Liver (tissue), 9 donors: ENCODE measurements around the gene PDE4D. TPM values are rescaled to one million over a fixed set of nuclear protein-coding genes. Genes with fewer than 3 reads are reported as not detected.

Source experiments
- DNase-seq: peaks from one replicate; pipeline ENCODE4 v3.0.0-alpha.2; 2017; ENCODE audit warnings: low spot score
- H3K27ac ChIP-seq, 2 donors: one replicate each; pipeline ENCODE4 v1.7.0; 2013; ENCODE audit warnings: inconsistent platforms in 2 of 2, low read length in 2 of 2, control low read depth in 1 of 2, low read depth in 1 of 2, mild to moderate bottlenecking in 1 of 2
- H3K27me3 ChIP-seq, 4 donors: one replicate each; pipeline versions ENCODE4 v1.6.1 to v1.7.0; 2013; ENCODE audit warnings: low read length in 3 of 4, inconsistent platforms in 1 of 4, mild to moderate bottlenecking in 1 of 4, moderate library complexity in 1 of 4; ENCODE audit not compliant: control insufficient read depth in 4 of 4, insufficient read depth in 4 of 4
- H3K36me3 ChIP-seq, 4 donors: one replicate each; pipeline versions ENCODE4 v1.6.1 to v1.7.0; 2013; ENCODE audit warnings: low read length in 3 of 4, mild to moderate bottlenecking in 3 of 4, low read depth in 1 of 4, moderate library complexity in 1 of 4; ENCODE audit not compliant: control insufficient read depth in 4 of 4, insufficient read depth in 3 of 4
- H3K4me1 ChIP-seq, 4 donors: one replicate each; pipeline versions ENCODE4 v1.6.1 to v1.7.0; 2013; ENCODE audit warnings: low read length in 3 of 4, mild to moderate bottlenecking in 3 of 4, moderate library complexity in 1 of 4; ENCODE audit not compliant: control insufficient read depth in 4 of 4, insufficient read depth in 4 of 4
- H3K4me3 ChIP-seq, 3 donors: one replicate each; pipeline versions ENCODE4 v1.6.1 to v1.7.0; 2013; ENCODE audit warnings: low read length in 3 of 3, control low read depth in 1 of 3, low read depth in 1 of 3, mild to moderate bottlenecking in 1 of 3
- H3K9ac ChIP-seq, 2 donors: one replicate each; pipeline ENCODE4 v1.7.0; 2013; ENCODE audit warnings: low read length in 2 of 2, mild to moderate bottlenecking in 2 of 2, moderate library complexity in 2 of 2, control low read depth in 1 of 2, low read depth in 1 of 2
- H3K9me3 ChIP-seq, 4 donors: one replicate each; pipeline versions ENCODE4 v1.6.1 to v1.7.0; 2013; ENCODE audit warnings: low read length in 3 of 4; ENCODE audit not compliant: control insufficient read depth in 4 of 4
- EGR1 ChIP-seq, 2 donors: IDR thresholded peaks; 2 replicates each; pipeline ENCODE4 v1.6.1; 2016 to 2018; ENCODE audit warnings: antibody characterized with exemption in 2 of 2, low read depth in 2 of 2
- FOXA2 ChIP-seq: IDR thresholded peaks from 2 replicates; pipeline ENCODE4 v1.6.1; 2016; ENCODE audit warnings: antibody characterized with exemption
- GABPA ChIP-seq, 2 donors: IDR thresholded peaks in 1 of 2; conservative IDR thresholded peaks in 1 of 2; 2 replicates each; pipeline ENCODE4 v1.6.1; 2016; ENCODE audit warnings: antibody characterized with exemption in 2 of 2, mild to moderate bottlenecking in 1 of 2, moderate library complexity in 1 of 2
- HNF4G ChIP-seq: IDR thresholded peaks from 2 replicates; pipeline ENCODE4 v1.6.1; 2016; ENCODE audit warnings: antibody characterized with exemption
- NR2F2 ChIP-seq: IDR thresholded peaks from 2 replicates; pipeline ENCODE4 v1.6.1; 2016; ENCODE audit warnings: antibody characterized with exemption
- RAD21 ChIP-seq, 2 donors: IDR thresholded peaks; 2 replicates each; pipeline ENCODE4 v1.6.1; 2016; ENCODE audit warnings: antibody characterized with exemption in 2 of 2, mild to moderate bottlenecking in 2 of 2
- SP1 ChIP-seq: IDR thresholded peaks from 2 replicates; pipeline ENCODE4 v1.6.1; 2018; ENCODE audit warnings: antibody characterized with exemption, mild to moderate bottlenecking
- TAF1 ChIP-seq: conservative IDR thresholded peaks from 2 replicates; pipeline ENCODE4 v1.6.1; 2016; ENCODE audit warnings: antibody characterized with exemption, mild to moderate bottlenecking
- YY1 ChIP-seq: IDR thresholded peaks from 2 replicates; pipeline ENCODE4 v1.6.1; 2016; ENCODE audit warnings: antibody characterized with exemption, mild to moderate bottlenecking
- WGBS: extraction: QIAGEN DNeasy Blood & Tissue Kit; methylation state at CpG from one replicate; pipeline ENCODE4 v1.1.7; 2013; 5-methylcytosine and 5-hydroxymethylcytosine counted together
- polyA plus RNA-seq, 2 donors: library from polyadenylated mRNA; stranded (reverse) in 1 of 2; unstranded in 1 of 2; fragments of 200-250 nt in 1 of 2; fragments of >200 nt in 1 of 2; fragmentation: Nextera tagmentation in 1 of 2; extraction: Ambion mirVana in 1 of 2; gene quantifications; one replicate each; pipeline versions ENCODE4 v1.2.1 to v1.2.3, GENCODE V29; 2013 to 2015
- total RNA-seq, 2 donors: library from RNA; depleted of rRNA; stranded (reverse); fragments of >200 nt; gene quantifications; one replicate each; pipeline ENCODE4 v1.2.3, GENCODE V29; 2014
- TF ChIP-seq, protein P1 (sequence below): IDR thresholded peaks from 2 replicates; pipeline ENCODE4 v1.6.1; 2016; ENCODE audit warnings: antibody characterized with exemption, mild to moderate bottlenecking
- TF ChIP-seq, protein P2 (sequence below): IDR thresholded peaks from 2 replicates; pipeline ENCODE4 v1.6.1; 2016; ENCODE audit warnings: antibody characterized with exemption
- TF ChIP-seq, protein P3 (sequence below): IDR thresholded peaks from 2 replicates; pipeline ENCODE4 v1.6.1; 2016; ENCODE audit warnings: antibody characterized with exemption
- TF ChIP-seq, protein P4 (sequence below): fragments of 150-350 bp; IDR thresholded peaks from 2 replicates; pipeline ENCODE4 v1.5.1; 2017; ENCODE audit warnings: improper control_type of control experiment, low read depth, low read length; ENCODE audit not compliant: missing input control
- donor health status: healthy.
- donor health status: healthy.
- donor health status: healthy.
- donor health status: healthy.
- donor health status: healthy.

The PDE4D gene
- total and polyA plus RNA-seq, 4 donors = 0.67 to 11.9 (median 6.5) TPM

DNA sequence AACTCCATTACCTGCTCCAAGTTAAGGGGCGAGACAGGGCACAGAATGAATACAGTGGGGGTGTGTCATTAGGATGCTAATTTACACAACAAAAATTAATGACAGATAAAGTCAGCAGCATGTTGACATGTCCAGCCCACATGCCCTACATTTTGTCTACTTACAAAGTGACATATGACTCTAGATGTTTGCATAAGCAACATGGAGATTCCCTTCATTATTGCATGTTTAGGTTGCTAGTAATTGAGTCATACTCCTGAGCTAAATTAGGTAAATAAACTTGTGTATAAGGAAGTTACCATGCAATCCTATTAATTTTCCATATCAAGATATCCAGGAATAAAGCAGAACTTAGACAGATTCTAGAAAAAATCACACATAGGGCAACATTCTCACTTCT lies 232.2 kb downstream of the PDE4D start:
- no peaks in the 10 kb centered on the region for H3K27me3 ChIP-seq
- no peak for TF ChIP-seq TAF1
- no peak for TF ChIP-seq HNF4G
- TF ChIP-seq RAD21 (IDR thresholded peaks at IDR 0.05) = no peak
- TF ChIP-seq, protein P1, sequence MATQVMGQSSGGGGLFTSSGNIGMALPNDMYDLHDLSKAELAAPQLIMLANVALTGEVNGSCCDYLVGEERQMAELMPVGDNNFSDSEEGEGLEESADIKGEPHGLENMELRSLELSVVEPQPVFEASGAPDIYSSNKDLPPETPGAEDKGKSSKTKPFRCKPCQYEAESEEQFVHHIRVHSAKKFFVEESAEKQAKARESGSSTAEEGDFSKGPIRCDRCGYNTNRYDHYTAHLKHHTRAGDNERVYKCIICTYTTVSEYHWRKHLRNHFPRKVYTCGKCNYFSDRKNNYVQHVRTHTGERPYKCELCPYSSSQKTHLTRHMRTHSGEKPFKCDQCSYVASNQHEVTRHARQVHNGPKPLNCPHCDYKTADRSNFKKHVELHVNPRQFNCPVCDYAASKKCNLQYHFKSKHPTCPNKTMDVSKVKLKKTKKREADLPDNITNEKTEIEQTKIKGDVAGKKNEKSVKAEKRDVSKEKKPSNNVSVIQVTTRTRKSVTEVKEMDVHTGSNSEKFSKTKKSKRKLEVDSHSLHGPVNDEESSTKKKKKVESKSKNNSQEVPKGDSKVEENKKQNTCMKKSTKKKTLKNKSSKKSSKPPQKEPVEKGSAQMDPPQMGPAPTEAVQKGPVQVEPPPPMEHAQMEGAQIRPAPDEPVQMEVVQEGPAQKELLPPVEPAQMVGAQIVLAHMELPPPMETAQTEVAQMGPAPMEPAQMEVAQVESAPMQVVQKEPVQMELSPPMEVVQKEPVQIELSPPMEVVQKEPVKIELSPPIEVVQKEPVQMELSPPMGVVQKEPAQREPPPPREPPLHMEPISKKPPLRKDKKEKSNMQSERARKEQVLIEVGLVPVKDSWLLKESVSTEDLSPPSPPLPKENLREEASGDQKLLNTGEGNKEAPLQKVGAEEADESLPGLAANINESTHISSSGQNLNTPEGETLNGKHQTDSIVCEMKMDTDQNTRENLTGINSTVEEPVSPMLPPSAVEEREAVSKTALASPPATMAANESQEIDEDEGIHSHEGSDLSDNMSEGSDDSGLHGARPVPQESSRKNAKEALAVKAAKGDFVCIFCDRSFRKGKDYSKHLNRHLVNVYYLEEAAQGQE = no peak
- no peak for TF ChIP-seq NR2F2
- TF ChIP-seq, protein P2, sequence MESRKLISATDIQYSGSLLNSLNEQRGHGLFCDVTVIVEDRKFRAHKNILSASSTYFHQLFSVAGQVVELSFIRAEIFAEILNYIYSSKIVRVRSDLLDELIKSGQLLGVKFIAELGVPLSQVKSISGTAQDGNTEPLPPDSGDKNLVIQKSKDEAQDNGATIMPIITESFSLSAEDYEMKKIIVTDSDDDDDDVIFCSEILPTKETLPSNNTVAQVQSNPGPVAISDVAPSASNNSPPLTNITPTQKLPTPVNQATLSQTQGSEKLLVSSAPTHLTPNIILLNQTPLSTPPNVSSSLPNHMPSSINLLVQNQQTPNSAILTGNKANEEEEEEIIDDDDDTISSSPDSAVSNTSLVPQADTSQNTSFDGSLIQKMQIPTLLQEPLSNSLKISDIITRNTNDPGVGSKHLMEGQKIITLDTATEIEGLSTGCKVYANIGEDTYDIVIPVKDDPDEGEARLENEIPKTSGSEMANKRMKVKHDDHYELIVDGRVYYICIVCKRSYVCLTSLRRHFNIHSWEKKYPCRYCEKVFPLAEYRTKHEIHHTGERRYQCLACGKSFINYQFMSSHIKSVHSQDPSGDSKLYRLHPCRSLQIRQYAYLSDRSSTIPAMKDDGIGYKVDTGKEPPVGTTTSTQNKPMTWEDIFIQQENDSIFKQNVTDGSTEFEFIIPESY = no peak
- TF ChIP-seq, protein P3, sequence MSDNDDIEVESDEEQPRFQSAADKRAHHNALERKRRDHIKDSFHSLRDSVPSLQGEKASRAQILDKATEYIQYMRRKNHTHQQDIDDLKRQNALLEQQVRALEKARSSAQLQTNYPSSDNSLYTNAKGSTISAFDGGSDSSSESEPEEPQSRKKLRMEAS = no peak
- no peak for TF ChIP-seq GABPA (IDR thresholded peaks at IDR 0.05 in 1 of 2, conservative IDR thresholded peaks at IDR 0.05 in 1 of 2)
- no peak for TF ChIP-seq FOXA2
- TF ChIP-seq EGR1 (IDR thresholded peaks at IDR 0.05; ENCODE audit: low read depth in 2 of 2) = no peak
- TF ChIP-seq YY1 = no peak
- TF ChIP-seq SP1 = no peak
- H3K9ac ChIP-seq = no peak overlapping the region
- H3K27ac ChIP-seq = peak overlapping the region in 1 of 2 donors; percentile 48
- peaks cover 1 to 18% (median 7%) of the 10 kb centered on the region in 4 donors for H3K4me1 ChIP-seq
- 94% methylated on average over 1 of the region's 1 CpG for WGBS
- H3K36me3 ChIP-seq = peaks cover 0 to 1% (median 0%) of the 10 kb centered on the region in 4 donors
- no peak overlapping the region for H3K4me3 ChIP-seq
- no peak for DNase-seq
- H3K9me3 ChIP-seq = no peaks in the 10 kb centered on the region

DNA sequence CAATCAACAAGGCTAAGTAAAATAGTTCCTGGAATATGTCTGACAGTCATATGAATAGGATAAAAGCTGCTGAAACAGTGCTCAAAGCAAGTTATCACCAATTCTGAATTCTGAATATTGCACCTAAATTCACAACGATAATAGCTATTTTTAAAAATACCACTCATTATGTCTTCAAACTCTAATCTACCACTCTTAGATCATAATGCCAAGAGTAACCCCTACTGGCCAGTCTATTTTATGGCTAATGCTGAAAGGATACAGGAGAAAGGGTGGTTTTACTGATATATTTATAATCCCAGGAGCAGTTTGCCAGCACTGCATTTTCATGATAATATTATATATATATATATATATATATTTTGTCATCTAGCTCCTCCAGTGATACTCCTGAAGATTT lies 232.8 kb downstream of the PDE4D start:
- no peak for DNase-seq
- no peaks in the 10 kb centered on the region for H3K27me3 ChIP-seq
- no peak overlapping the region for H3K9ac ChIP-seq
- H3K27ac ChIP-seq = no peak overlapping the region
- peaks cover 0 to 1% (median 0%) of the 10 kb centered on the region in 4 donors for H3K36me3 ChIP-seq
- TF ChIP-seq FOXA2 (no peak), RAD21 (IDR thresholded peaks at IDR 0.05) (peak; percentile 62 to 78)
- TF ChIP-seq, protein P4, sequence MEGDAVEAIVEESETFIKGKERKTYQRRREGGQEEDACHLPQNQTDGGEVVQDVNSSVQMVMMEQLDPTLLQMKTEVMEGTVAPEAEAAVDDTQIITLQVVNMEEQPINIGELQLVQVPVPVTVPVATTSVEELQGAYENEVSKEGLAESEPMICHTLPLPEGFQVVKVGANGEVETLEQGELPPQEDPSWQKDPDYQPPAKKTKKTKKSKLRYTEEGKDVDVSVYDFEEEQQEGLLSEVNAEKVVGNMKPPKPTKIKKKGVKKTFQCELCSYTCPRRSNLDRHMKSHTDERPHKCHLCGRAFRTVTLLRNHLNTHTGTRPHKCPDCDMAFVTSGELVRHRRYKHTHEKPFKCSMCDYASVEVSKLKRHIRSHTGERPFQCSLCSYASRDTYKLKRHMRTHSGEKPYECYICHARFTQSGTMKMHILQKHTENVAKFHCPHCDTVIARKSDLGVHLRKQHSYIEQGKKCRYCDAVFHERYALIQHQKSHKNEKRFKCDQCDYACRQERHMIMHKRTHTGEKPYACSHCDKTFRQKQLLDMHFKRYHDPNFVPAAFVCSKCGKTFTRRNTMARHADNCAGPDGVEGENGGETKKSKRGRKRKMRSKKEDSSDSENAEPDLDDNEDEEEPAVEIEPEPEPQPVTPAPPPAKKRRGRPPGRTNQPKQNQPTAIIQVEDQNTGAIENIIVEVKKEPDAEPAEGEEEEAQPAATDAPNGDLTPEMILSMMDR = peak; percentile 17
- 15% methylated on average over 1 of the region's 1 CpG for WGBS
- no peaks in the 10 kb centered on the region for H3K9me3 ChIP-seq
- peaks cover 1 to 17% (median 7%) of the 10 kb centered on the region in 4 donors for H3K4me1 ChIP-seq
- no peak overlapping the region for H3K4me3 ChIP-seq
